Spinal cord (tissue), 4 donors: ENCODE results near the gene TAS2R16. TPM values are rescaled to one million over a fixed set of nuclear protein-coding genes. Genes with fewer than 3 reads are reported as not detected.

Source experiments
- polyA plus RNA-seq, 2 donors: library from polyadenylated mRNA; unstranded; fragments of 120-200 nt; gene quantifications; one replicate each; pipeline ENCODE4 v1.2.1, GENCODE V29; 2013; ENCODE audit not compliant: insufficient read length in 2 of 2
- total RNA-seq, 2 donors: library from RNA; depleted of rRNA in 1 of 2; stranded (reverse); fragments of 120-200 nt in 1 of 2; fragments of >200 nt in 1 of 2; gene quantifications; one replicate each; pipeline versions ENCODE4 v1.2.3 to v1.2.4, GENCODE V29; 2013 to 2014

Gene TAS2R16
- total and polyA plus RNA-seq, 4 donors: not detected

Other genes with a start within 250 kb of the TAS2R16 start
- gene CADPS2, start 109.2 kb downstream of the TAS2R16 start, total RNA-seq: 10 to 100 TPM; 36.7 to 40.5 TPM
- 10 to 100 TPM; 18.7 to 24.1 TPM for gene CADPS2, start 109.2 kb downstream of the TAS2R16 start, polyA plus RNA-seq
- not detected for gene SLC13A1, start 204.3 kb upstream of the TAS2R16 start, total RNA-seq
- gene SLC13A1, start 204.3 kb upstream of the TAS2R16 start, polyA plus RNA-seq: under 1 TPM in 1 of 2 donors, not detected in 1; 0.15 TPM